Activated naive CD4-positive, alpha-beta T cell treated with anti-CD3 and anti-CD28 coated beads, Interleukin-2, amount 50 U/mL, for 16 hours (primary cell): Measurements from ENCODE around the gene RYK.
"Not testable (repeated sequence)": the region's sequence is repeated elsewhere in the genome, so short reads cannot be mapped to it uniquely, and the experiment has no call there.

Experiments used
- DNase-seq: peaks from one replicate; pipeline ENCODE4 v3.0.0-alpha.2; 2020

The RYK gene

DNA sequence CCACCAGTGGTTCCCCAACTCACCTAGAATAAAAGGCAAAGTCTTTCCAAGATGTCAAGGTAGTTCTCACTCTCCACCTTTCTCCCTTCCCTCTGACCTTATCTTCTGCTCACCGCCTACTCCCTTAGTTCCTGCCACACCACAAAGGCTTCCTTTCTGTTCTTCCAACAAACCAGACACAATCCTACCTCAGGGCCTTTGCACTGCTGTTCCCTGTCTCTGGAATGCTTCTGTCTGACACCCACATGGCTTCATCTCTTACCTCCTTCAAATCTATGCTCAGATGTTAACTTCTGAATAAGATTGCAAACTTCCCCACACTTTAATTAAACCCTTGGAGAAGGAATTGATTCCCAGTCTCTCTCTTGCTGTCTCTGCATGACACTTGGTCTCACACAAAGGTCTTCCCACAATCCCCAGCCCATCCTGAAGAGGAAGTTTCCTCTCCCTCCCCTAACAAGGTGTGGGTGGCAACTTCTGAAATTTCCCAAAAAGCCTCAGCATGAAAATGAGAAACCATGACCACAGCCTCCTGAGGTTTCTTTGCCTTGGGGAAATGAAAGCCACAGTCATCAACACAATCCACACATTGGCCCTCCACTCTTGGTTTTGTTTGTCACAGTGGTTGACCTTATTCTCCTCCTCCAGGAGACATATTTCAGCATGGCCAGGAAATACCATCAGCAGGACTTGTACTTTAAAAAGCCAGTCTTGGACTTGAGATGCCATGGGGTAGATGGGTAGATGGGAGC is 3.0 kb upstream of the RYK start:
- DNase-seq = no peak

- DNase-seq = no peak
Measured at GRCh38 chr3:134252766-134253165, 2.1 kb upstream of the RYK start.

GRCh38 chr3:134251731-134252391 is 1.2 kb upstream of the RYK start:
- DNase-seq = no peak

GRCh38 chr3:134249935-134250716 is 533 bp downstream of the RYK start:
- DNase-seq = peak; percentile 49

DNA sequence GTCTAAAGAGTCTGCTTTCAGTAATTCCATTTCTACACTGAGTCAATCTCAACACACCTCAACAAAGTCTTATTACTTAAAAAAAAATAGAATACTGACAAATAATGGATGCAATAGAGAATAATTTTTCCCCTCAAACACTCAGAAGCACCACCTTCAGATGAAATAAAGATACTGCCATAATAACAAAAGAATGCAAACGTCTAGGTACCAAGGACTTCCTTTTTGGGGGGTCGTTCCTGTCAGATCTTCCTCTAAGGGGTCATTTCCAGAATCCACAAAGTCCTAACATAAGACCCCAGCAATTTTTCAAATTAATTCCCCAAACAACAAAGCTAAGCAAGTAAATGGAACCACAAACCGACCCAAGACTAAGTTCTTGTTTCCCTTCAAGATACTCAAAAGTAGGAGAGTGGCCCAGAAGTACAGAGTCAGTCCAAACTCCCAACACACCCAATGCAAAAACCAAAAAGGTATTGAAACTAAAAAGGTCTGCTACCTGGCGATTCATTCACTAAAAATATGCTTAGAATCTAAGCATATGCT is 1.3 kb downstream of the RYK start:
- no peak for DNase-seq

- no peak for DNase-seq
Measured at GRCh38 chr3:134244921-134245320, 5.7 kb downstream of the RYK start.

DNA sequence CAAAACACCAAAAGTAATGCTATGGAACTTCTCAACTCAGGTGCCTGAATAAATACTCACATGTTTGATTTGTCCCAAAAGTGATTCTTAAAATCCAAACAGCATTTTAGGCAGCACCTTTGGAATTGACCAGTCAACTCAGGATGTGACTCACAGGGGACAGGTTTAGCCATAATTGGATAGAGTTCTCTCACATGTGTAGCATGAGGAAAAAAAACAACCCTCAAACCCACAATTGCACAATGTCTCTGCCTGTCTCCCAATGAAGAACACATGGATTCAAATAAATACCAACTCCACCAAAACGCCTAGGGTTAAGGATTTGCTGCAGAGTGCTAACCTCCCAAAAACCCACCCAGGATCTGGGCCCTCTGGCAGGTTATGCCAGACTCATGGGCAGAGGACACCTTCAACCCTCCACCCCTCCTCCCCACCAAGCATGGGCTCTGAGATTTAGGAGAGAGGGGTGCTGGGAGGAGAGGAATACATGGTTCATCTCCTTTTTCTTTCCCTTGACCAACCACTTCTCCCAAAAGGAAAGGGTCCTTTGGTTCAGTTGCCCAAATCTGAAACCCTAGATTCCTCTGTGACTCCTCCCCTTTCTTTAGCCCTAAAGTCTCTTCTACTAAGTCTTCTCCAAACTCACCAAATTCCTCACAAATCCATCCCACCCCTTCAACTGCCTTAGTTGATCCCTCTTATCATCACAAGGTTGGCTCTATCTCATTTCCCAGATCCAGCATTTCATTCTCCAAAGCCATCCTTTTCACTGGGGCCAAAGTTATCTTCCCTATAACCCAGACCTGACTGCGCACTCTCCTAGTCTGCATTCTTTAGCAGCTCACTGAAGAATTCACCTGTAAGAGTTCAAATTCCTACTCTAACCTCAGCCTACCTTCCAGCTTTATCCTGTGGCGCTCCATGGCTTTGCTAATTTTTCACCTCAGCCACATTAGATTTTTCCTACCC is 7.7 kb downstream of the RYK start:
- DNase-seq = no peak

GRCh38 chr3:134239538-134239937 is 11.1 kb downstream of the RYK start:
- DNase-seq = no peak

GRCh38 chr3:134237454-134238145 is 13.1 kb downstream of the RYK start:
- DNase-seq = no peak

- DNase-seq = no peak
Measured at GRCh38 chr3:134236505-134237170, 14.0 kb downstream of the RYK start.

GRCh38 chr3:134235577-134236076 is 15.0 kb downstream of the RYK start:
- no peak for DNase-seq

DNA sequence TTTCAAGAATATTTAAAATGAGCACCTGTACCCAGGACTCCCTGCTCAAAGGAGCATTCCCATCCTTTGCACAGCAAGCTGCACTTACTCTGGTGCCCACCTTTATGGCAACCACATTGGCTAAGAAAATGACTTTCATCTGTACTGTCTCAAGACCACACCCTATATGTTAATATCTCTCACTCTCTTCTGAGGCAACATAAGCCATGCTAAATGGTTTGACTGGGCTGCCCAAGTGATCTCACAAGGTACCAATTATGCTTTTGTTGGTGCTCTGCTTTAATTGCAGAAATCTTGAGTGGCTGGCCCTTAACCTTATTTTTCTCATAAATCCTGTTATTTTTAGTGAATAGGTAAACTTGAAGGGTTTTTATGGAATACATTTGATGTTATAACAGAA is 17.7 kb downstream of the RYK start:
- DNase-seq = no peak

GRCh38 chr3:134232151-134232550 is 18.5 kb downstream of the RYK start:
- no peak for DNase-seq

DNA sequence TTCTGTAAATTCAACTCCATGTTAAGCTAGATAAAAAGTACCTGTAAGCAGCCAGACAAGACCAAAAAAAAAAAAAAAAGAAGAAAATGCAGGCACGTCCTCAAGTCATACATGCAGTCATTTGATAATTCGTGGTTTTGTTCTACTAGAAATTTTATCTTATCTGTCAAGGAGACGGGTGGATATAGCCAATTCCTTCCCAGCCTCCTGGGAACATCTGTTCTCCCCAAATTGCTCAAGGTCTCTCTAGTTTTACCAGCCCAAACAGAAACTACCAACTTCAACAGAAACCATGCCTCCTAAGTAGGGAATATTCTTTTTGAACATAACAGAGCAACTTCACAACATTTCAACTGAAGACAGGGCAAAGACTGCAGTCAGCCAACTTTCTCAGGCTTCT is 19.5 kb downstream of the RYK start:
- DNase-seq = no peak

DNA sequence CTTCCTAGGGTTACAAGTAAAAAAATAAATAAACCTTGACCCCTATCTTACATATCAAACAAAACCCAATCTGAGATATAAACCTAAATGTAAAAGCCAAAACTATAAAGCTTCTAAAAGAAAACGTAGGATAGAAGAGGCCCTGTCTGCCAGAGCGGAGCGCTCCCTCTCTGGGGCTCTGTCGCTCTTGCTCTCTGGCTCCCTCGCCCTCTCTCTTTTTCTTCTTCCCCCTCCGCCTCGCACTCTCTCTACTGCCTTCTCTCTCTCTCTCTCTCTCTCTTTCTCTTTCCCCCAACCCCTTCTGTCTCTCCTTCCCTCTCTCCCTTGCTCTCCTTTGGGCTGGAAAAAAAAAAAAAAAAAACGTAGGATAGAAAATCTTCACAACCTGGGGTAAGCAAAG is 21.6 kb downstream of the RYK start:
- DNase-seq = no peak

DNA sequence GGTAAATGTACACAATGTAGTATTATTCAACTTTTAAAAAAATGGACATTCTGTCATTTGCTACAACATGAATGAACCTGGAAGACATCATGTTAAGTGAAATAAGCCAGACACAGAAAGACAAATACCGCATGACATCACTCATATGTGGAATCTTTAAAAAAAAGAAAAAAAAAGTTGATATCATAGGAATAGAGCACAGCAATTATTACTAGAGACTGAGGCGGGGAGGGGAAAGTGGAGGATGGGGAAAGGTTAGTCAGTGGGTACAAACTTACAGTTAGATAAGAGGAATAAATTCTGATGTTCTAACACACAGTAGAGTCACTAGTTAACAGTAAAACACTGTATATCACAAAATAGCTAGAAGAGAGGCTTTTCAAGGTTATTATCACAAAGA is 22.2 kb downstream of the RYK start:
- DNase-seq = no peak

DNA sequence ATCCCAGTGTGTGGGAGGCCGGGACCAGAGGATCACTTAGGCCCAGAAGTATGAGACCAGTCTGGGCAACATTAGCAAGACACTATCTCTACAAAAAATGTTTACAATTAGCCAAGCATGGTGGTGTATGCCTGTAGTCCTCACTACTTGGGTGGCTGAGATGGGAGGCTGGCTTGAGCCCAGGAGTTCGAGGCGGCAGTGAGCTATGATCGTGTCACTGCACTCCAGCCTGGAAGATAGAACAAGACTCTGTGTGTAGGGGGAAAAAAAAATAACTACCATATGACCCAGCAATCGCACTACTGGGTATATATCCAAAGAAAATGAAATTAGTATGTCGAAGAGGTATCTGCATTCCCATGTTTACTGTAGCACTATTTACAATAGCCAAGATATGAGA is 22.6 kb downstream of the RYK start:
- DNase-seq = no peak

DNA sequence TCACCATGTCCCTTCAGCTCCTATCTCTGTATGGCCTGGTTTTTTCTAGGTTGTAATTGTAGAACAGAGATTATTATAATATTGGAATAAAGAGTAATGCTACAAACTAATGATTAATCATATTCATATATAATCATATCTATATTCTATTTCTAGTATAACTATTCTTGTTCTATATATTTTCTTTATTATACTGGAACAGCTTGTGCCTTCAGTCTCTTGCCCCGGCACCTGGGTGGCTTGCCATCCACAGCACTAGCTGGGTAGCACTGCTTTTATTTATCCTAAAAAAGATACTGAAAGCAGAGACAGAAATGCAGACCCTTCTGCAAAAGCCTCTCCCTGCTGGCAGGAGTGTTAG is 25.9 kb downstream of the RYK start:
- DNase-seq = not testable (repeated sequence)

- DNase-seq = no peak
Measured at GRCh38 chr3:134222835-134223234, 27.8 kb downstream of the RYK start.

DNA sequence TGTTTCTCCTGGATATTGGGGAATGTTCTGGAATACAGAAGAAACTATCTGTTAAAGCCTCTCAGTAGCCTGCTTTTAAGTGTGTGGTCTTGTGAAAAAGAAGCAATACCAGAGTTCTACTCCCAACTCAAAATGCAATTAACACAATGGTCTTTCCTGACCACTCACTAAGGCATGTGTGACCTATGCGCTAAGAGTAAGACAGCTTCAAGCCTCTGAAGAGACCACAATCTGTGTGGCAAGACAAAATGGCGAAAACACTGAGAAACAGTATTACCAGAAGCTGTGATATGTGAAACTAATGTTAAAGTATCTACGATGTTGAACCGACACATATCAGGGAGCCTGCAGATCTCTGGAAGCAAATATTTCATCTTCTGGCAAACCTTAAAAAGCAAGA is 33.8 kb downstream of the RYK start:
- DNase-seq = no peak

DNA sequence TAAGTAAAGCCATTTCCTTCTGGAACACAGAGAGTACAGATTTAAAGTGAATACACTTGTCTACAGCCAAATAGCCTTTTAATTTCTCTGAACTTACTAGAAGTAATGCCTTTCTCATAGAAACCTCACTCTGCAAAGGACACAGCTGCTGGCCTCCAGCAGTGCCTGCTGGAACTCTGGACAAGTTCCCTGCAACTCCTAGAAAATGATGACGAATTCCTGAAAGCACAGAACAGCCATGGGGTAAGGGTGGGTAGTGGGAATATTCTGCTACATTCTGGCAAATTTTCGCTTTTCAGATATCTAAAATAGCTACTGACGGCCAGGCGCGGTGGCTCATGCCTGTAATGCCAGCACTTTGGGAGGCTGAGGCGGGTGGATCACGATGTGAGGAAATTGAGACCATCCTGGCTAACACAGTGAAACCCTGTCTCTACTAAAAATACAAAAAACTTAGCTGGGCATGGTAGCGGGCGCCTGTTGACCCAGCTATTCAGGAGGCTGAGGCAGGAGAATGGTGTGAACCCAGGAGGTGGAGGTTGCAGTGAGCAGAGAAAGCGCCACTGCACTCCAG is 34.4 kb downstream of the RYK start:
- no peak for DNase-seq
